HL-60/S4 treated with retinoic acid at 250 ng/mL for 4 days and 3 days (cell line): Measurements from ENCODE around the gene RNF157.
"Not testable (repeated sequence)": the region's sequence is repeated elsewhere in the genome, so short reads cannot be mapped to it uniquely, and the experiment has no call there.

Experiments used
- in situ Hi-C: fragments of 300-500 bp; cut with MboI; formaldehyde crosslinking; loops from 2 replicates; pipeline ENCODE4 v1.7.0; 2022; ENCODE audit warnings: low sequenced_read_pairs

Gene RNF157

GRCh38 chr17:76237859-76238313, 2.4 kb downstream of the RNF157 start:
- in situ Hi-C loops = no loop called here

GRCh38 chr17:76236603-76237002, 3.7 kb downstream of the RNF157 start:
- in situ Hi-C loops = no loop called here

- in situ Hi-C loops = no loop called here
These were observed 4.4 kb downstream of the RNF157 start for GRCh38 chr17:76235883-76236282.

DNA sequence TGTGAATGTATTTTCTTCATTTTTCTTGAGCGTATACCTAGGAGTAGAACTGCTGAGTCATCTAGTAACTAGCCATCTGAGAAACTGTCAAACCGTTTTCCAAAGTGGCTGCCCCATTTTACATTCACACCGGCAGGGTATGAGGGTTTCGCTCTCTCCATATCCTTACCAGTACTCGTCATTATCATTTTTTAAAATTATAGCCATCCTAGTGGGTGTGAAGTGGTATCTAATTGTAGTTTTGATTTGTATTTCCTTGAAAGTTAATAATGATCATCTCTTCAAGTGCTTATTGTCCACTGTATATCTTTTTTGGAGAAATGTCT, 6.0 kb downstream of the RNF157 start:
- in situ Hi-C loops = no loop called here

GRCh38 chr17:76233588-76234353, 6.5 kb downstream of the RNF157 start:
- in situ Hi-C loops = no loop called here

DNA sequence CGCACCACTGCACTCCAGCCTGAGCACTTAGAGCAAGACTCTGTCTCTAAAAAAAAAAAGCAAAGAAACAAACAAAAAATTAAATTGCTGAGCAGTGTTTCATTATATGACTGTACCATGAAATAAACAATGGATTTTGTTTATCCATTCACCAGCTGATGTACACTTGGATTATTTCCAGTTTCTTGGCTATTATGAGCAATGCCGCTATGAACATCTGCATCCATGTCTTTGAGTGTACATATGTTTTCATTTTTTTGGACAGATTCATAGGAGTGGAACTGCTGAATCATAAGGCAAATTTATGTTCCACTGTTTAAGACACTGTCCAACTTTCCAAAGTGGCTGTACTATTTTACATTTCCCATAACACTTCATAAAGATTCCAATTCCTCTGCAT, 8.0 kb downstream of the RNF157 start:
- in situ Hi-C loops = no loop called here

GRCh38 chr17:76226749-76227148, 13.5 kb downstream of the RNF157 start:
- in situ Hi-C loops = not testable (repeated sequence)

DNA sequence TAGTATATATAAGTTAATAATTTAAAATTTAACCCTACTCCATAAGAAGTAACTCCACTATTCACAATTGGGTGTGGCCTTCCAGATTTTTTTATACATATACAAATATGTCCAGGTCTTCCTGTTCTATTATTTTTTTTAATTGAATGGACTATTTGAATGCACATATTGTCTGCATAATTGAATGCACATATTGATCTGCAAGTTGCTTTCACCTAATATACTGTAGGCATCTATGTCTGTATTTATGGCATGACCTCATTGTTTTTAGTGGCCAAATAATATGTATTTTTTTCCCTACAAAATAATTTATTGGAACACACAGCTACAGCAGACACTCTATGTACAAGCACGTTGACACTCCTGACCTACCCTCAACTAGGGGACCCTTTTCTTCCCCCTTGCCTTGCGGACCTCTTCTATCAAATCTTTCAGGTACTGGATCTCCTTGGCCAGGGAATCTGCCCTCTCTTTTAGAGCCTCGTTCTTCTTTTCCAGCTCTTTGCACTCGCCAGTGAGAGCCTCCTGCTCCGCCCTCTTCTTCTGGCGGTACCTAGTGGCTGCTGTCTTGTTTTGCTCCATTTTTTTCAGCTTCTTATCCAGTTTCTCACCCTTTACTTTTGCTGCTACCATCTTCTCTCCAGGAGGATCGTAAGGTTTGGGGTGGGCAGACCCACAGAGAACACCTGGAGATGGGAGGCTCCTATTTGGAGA, 14.8 kb downstream of the RNF157 start:
- in situ Hi-C loops = not testable (repeated sequence)

GRCh38 chr17:76223802-76224201, 16.5 kb downstream of the RNF157 start:
- in situ Hi-C loops = no loop called here

DNA sequence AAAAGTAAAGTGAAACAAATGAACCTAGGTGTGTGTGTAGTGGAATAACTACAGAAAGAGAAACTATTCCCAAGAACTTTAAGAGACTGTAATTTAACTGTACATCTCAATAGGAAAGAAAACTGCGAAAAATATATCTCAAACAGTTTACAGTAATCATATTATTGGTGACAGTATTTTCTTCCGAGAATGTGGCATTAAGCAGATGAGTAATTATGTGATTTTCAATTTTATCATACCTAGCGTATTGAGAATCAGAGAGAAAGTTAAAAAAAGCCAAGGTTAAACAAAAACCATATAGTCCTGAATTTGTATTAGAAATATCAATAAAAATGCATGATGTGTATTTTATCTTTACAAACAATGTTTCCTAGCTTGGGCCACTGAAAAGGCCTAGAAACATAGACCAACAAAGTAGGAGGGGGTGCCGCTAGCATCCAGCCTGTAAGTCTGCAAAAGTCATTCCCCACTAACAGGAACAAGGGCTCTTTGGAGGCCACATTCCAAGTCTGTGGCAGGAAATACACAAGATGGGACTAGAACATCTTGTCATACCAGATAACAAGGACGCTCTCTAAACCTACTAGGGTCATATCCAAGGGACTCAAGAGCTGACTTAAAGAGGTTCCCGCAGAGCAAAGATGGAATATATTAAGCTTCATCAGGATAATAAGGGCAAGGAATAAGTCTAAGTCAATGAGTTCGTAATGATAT, 20.5 kb downstream of the RNF157 start:
- in situ Hi-C loops = loop anchor here (10.0 kb wide), 1 partner anchor 45 kb away; the partner anchor contains the start of gene UBALD2

- in situ Hi-C loops = loop anchor here (10.0 kb wide), 1 partner anchor 48 kb away; the partner anchor contains the start of gene UBALD2
These were observed 23.2 kb downstream of the RNF157 start for GRCh38 chr17:76217081-76217480.

DNA sequence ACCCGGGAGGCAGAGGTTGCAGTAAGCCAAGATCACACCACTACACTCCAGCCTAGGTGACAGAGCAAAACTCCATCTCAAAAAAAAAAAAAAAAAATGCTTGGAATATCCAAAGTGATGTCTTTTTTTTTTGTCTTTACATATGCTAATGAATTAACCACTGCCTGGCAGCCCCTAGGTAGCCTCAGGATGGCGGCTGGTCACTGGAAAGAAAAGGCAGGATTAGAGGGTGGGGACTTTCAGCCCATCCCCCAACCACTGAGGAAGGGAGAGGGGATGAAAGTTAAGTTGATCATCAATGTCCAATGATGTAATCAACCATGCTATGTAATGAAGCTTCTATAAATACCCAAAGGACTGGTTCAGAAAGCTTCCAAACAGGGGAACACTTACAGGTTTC, 26.8 kb downstream of the RNF157 start:
- in situ Hi-C loops = loop anchor here (10.0 kb wide), 1 partner anchor 51 kb away; the partner anchor contains the start of gene UBALD2

GRCh38 chr17:76208120-76208519, 32.2 kb downstream of the RNF157 start:
- in situ Hi-C loops = no loop called here

DNA sequence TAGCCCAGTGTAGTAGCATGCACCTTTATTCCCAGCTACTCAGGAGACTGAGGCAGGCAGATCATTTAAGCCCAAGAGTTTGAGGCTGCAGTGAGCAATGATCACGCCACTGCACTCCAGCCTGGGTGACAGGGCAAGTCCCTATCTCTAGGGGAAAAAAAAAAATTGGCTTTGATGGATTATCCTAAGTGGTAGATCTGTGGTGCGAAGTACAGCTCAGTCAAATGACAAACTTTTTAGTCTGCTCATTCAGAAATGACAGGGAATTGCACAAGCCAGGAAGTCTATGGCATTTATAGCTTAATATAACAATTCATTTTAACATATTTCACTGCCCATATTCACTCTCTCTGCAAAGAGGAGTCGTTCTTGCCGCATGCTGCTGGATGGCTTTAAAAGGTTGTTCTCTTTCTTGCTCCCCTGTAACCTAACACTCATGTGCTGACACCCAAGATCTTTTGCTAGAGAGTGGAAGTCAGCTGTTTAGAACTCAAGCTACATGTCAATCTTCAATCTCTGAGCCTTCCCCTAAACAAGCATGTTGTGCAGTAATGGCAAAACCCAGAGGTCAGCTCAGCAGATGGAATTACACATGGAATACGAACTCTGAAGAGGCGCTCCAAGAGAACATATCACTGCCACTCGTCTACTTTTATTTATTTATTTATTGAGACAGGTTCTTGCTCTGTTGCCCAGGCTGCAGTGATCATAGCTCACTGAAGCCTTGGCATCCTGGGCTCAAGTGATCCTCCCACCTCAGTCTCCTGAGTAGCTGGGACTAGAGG, 32.8 kb downstream of the RNF157 start:
- in situ Hi-C loops = no loop called here

DNA sequence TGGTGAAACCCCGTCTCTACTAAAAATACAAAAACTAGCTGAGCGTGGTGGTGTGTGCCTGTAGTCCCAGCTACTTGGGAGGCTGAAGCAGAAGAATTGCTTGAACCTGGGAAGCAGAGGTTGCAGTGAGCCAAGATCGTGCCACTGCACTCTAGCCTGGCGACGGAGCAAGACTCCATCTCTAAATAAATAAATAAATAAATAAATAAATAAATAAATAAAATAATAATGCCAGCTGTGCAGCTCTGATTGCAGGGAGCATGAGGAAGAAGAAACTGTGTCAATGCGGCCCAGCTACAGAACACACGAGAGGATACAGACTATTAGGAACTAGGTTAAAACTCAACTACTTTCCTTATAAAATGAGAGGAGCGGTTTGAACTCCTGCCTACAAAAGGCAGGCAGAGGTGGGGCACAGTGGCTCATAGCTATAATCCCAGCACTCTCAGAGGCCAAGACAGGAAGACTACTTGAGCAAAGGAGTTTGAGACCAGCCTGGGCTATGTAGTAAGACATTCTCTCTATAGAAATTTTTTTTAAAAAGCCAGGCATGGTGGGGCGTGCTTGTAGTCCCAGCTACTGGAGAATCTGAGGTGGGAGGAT, 34.6 kb downstream of the RNF157 start:
- in situ Hi-C loops = not testable (repeated sequence)

- in situ Hi-C loops = no loop called here
These were observed 36.0 kb downstream of the RNF157 start for GRCh38 chr17:76204277-76204676.

- in situ Hi-C loops = no loop called here
These were observed 39.9 kb downstream of the RNF157 start for GRCh38 chr17:76200354-76200753.

GRCh38 chr17:76199469-76199868, 40.8 kb downstream of the RNF157 start:
- in situ Hi-C loops = loop anchor here (10.0 kb wide), 1 partner anchor 95 kb away; no protein-coding TSS in a partner anchor

DNA sequence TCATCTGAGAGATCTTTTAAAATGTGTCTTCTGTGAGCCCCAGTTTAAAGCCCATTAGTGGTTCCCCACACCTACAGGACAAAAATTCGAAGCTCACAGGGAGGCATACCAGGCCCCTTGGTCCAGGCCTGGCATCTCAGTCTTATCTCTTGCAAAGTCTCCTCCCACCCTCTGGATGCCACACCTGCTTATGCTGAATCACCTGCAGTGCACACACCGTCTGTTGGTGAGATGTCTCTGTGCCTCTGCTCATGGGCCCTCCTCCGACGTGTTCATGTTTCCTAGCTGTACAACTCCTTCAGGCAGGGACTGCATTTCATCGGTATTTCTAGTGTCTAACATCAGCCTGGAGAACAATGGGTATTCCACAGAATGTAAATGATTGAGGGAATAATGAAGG, 41.6 kb downstream of the RNF157 start:
- in situ Hi-C loops = loop anchor here (10.0 kb wide), 1 partner anchor 96 kb away; no protein-coding TSS in a partner anchor

- in situ Hi-C loops = loop anchor here (10.0 kb wide), 1 partner anchor 97 kb away; no protein-coding TSS in a partner anchor
These were observed 42.4 kb downstream of the RNF157 start for GRCh38 chr17:76197911-76198310.
